H7 (cell line): Measurements from ENCODE around the gene ZNF778. TPM values are rescaled to one million over a fixed set of nuclear protein-coding genes. Genes with fewer than 3 reads are reported as not detected.

ENCODE experiments used
- DNase-seq: peaks from one replicate; pipeline ENCODE4 v3.0.0; 2012
- H3K27me3 ChIP-seq: 2 replicates; pipeline ENCODE4 v1.6.0; 2011; ENCODE audit warnings: mild to moderate bottlenecking, low read length; ENCODE audit not compliant: control insufficient read depth, insufficient read depth
- H3K36me3 ChIP-seq: replicated peaks from 2 replicates; pipeline ENCODE4 v1.5.1; 2011; ENCODE audit warnings: low read length; ENCODE audit not compliant: control insufficient read depth, insufficient read depth
- H3K4me3 ChIP-seq: 2 replicates; pipeline ENCODE4 v1.5.1; 2011; ENCODE audit warnings: low read depth, mild to moderate bottlenecking, control low read depth, low read length, moderate library complexity; ENCODE audit not compliant: insufficient read depth
- total RNA-seq: library from RNA; depleted of rRNA; stranded (reverse); fragments of >200 nt; shearing (Covaris generic); gene quantifications from 2 replicates; pipeline ENCODE4 v1.2.3, GENCODE V29; 2014

The ZNF778 gene
- total RNA-seq, 1 experiment from 2014 or later: 12.3 TPM

- Histone ChIP-seq H3K4me3 (no peak overlapping the region), H3K36me3 (no peaks in the 10 kb centered on the region), H3K27me3 (no peaks in the 10 kb centered on the region; the same call in 1 of the 2 replicates)
- no peak for DNase-seq
Measured at GRCh38 chr16:89210904-89211515, 6.5 kb upstream of the ZNF778 start.

DNA sequence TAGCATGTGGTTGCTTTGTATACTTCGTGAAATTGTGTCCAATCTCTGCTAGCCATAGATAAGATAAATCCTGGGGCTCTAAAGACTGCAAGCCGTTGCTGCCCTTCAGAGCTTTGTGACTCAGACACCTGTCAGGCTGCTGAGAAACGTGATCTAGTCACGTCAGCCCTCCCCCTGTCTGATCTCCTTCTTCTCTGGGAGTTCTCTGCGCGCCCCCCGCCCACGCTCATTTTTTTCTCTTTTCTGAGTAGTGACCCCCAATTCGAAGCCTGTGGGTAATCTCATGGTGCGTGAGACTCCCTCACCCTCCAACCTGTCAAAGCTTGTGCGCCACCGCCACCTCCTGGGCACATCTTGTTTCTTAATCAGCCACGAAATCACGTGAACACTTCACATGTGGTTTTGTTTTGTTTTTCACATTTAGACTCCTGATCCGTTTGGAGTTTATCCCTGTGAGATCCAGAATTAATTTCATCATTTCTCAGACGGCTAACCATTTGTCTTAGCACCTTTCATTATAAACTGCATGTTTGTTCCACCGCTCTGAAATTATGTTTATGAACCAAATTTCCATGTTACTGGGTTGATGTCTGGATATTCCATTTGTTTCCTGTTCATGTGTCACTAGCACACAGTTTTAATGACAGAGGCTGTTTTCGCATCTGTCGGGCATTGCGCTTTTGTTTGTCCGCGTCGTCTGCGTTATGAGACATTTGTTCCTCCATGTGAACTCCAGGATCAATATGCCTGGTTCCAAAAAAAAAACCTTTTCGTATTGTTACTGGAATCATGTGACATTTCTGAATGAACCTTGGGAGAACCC, 977 bp upstream of the ZNF778 start:
- Histone ChIP-seq H3K27me3 (no peaks in the 10 kb centered on the region), H3K36me3 (no peaks in the 10 kb centered on the region; the same call in 1 of the 2 replicates), H3K4me3 (peak overlapping the region; percentile 91)
- DNase-seq: peak; percentile 91

DNA sequence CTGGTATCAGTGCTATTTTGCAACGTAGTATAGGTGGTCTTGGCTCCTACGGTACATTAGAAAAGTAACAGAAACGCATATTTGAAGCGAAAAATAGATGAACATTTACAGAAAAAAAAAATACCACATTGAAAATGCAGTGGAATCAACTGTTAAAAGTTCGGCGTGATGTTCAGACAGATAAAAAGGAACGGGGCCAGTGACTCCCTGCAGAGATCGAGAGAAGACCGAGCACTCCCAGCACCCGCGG, 440 bp upstream of the ZNF778 start:
- no peaks in the 10 kb centered on the region; the same call in 1 of the 2 replicates for H3K36me3 ChIP-seq
- peak overlapping the region; percentile 91 for H3K4me3 ChIP-seq
- DNase-seq: no peak
- no peaks in the 10 kb centered on the region for H3K27me3 ChIP-seq

DNA sequence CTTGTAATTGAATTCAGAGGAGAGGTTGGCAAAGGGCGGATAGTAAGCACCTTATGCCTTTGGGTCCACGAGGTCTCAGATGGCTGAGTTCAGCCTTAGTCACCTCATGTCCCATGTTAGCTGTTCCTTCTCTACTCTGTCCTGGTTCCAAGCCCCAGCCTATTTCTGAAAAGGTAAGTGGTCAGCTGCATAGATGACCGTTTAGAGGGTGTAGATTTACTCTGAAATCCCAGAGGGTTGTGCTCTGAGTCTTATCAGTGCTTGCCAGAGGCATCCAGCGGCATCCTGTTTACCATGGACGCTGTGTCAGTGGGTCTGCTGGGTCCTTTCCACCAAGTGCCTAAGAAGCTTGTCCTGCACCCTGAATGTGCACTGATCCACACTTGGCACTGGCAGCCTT, 1.9 kb downstream of the ZNF778 start:
- Histone ChIP-seq H3K27me3 (no peaks in the 10 kb centered on the region), H3K36me3 (peaks cover 6% of the 10 kb centered on the region), H3K4me3 (no peak overlapping the region)
- DNase-seq: no peak

- Histone ChIP-seq H3K27me3 (no peaks in the 10 kb centered on the region), H3K4me3 (no peak overlapping the region), H3K36me3 (peaks cover 10% of the 10 kb centered on the region)
- no peak for DNase-seq
Measured at GRCh38 chr16:89221604-89222003, 4.1 kb downstream of the ZNF778 start.

DNA sequence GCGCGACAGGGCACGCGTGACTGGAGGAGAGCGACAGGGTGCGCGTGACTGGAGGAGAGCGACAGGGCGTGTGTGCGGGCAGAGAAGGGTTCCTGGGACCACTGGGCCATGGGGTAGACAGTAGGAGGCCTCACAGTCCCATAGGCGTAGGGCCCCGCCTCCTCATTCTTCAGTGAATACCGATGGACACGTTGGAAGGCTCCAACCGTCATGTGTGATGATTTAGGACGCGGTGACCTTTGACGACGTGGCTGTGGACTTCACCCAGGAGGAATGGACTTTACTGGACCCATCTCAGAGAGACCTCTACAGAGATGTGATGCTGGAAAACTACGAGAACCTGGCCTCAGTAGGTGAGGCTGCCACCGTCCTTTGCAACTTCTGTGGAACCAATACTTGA, 5.4 kb downstream of the ZNF778 start:
- no peaks in the 10 kb centered on the region for H3K27me3 ChIP-seq
- no peak for DNase-seq
- peaks cover 23% of the 10 kb centered on the region for H3K36me3 ChIP-seq
- H3K4me3 ChIP-seq: no peak overlapping the region

DNA sequence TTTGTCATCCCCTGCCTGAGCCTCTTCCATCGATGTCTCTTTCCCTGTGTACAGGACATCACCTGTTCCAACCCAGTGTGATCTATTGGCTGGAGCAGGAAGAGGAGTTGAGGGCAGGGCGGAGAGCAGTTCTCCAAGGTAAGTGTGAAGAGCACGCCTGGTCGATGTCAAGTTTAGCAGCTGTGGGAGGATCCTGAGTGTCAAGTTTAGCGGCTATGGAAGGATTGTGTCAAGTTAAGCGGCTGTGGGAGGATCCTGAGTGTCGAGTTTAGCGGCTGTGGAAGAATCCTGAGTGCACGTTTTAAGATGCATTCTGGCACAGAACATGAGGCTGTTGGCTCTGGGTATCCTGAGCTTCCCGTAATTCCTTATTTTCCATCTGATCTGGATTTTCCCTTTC, 7.2 kb downstream of the ZNF778 start:
- DNase-seq: no peak
- no peak overlapping the region for H3K4me3 ChIP-seq
- no peaks in the 10 kb centered on the region for H3K27me3 ChIP-seq
- H3K36me3 ChIP-seq: peaks cover 28% of the 10 kb centered on the region

DNA sequence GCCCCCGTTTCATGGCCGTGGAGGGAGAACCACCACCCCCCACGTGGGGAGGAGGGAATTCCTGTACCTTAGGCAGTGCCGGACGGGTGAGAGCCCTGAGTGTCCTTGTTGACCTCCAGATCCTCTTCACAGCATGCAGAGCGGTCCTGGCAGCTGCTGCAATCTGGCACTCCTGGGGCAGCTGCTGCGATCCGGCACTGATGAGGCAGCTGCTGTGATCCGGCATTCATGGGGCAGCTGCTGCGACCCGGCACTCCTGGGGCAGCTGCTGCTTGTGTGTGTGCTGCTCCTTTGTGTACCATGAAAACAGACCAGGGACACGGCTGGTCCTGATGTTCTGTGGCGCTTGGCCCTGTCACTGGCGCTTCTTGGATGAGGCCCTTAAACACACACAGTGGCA, 12.8 kb downstream of the ZNF778 start:
- H3K36me3 ChIP-seq: peaks cover 40% of the 10 kb centered on the region
- no peaks in the 10 kb centered on the region for H3K27me3 ChIP-seq
- DNase-seq: no peak
- no peak overlapping the region for H3K4me3 ChIP-seq

- H3K4me3 ChIP-seq: no peak overlapping the region
- H3K36me3 ChIP-seq: peaks cover 31% of the 10 kb centered on the region
- no peak for DNase-seq
- H3K27me3 ChIP-seq: no peaks in the 10 kb centered on the region
Measured at GRCh38 chr16:89232107-89232506, 14.6 kb downstream of the ZNF778 start.

DNA sequence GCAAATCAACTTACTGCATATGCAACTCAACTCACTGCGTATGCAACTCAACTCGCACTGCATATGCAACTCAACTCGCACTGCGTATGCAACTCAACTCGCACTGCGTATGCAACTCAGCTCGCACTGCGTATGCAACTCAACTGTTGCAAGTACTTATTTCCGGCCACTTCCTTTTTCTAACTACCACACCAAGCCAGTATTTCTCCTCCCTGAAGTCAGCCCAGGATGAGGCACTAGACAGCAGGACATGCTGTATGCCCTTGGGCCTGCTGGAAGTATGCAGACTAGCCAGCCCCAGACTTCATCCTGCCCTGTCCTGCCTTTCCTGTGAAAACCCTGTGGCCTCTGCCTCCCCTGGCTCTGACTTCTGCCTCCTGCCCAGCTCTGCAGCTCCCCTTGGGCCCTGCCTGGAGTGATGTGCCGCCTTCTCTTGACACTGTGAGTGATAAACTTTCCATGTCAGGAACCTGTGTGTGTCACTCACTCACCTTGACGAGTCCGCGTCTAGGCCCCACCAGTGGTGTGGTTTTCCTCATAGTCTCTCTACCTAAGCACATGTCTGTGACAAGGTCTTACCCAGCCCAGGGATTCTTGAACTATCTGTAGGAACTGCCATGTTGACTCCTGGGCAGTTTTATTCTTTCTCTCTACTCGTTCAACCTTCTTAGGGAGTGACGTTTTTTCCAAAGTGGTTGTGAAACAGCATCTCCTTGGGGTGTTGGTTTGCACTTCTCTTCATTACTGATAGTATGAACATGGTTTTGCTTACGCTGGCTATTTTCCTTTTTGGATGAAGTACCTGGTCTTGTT, 16.4 kb downstream of the ZNF778 start:
- no peaks in the 10 kb centered on the region for H3K27me3 ChIP-seq
- H3K36me3 ChIP-seq: peaks cover 18% of the 10 kb centered on the region
- no peak for DNase-seq
- H3K4me3 ChIP-seq: no peak overlapping the region

- DNase-seq: no peak
- Histone ChIP-seq H3K4me3 (no peak overlapping the region), H3K36me3 (peaks cover 8% of the 10 kb centered on the region), H3K27me3 (no peaks in the 10 kb centered on the region)
Measured at GRCh38 chr16:89237733-89238132, 20.2 kb downstream of the ZNF778 start.

DNA sequence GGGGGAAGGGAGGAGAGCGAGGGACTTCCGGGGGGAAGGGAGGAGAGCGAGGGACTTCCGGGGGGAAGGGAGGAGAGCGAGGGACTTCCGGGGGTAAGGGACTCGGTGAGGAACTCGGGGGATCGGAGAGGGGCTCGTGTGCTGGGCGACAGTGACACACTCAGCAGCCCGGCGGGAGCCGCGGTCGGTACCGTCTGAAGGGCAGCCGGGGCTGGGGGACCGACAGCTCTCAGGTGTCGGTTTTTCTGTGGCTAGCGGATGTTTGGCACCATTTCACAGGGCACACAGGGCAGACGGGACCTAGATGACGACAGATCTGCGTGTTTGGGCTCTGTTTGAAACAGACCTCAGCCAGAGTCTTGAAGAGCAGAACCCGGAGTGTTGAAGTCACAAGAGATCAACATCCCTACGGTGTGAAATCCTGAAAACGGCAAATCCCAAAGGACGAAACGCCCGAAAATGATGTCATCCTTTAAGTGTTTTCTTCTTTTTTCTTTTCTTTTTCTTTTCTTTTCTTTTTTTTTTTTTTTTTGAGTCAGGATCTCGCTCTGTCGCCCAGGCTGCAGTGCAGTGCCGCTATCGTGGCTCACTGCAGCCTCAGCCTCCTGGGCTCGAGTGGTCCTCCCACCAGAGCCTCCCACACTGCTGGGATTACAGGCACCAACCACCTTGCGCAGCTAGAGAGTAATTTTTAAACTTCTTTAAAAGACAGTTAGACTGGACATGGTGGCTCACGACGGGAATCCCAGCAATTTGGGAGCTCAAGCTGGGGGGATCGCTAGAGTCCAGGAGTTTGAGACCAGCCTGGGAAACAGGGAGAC, 23.9 kb downstream of the ZNF778 start:
- peaks cover under 1% of the 10 kb centered on the region; the same call in 1 of the 2 replicates for H3K27me3 ChIP-seq
- H3K36me3 ChIP-seq: no peaks in the 10 kb centered on the region
- DNase-seq: peak; percentile 93
- peak overlapping the region; percentile 83 for H3K4me3 ChIP-seq

DNA sequence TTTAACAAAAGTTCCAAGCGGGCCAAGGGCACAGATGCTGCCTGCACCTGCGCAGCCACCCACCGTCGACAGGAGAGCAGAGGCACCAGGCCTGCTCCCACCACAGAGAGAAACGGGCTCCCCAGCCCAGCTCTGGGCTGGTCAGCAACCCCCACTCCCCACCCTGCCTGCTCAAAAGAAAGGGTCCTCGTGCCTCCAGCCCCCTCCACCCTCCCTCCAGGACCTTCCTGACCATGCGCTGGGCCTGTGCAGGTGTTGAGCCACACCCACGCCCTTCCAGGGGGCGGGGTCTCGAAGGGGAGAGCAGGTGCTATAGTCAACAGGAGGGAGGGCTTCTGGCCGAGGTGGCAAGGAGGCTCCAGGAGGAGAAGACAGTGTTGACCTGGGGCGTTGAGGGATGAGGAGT, 25.3 kb downstream of the ZNF778 start:
- no peaks in the 10 kb centered on the region for H3K36me3 ChIP-seq
- peaks cover 8% of the 10 kb centered on the region; the same call in 1 of the 2 replicates for H3K27me3 ChIP-seq
- DNase-seq: peak; percentile 51
- no peak overlapping the region for H3K4me3 ChIP-seq

DNA sequence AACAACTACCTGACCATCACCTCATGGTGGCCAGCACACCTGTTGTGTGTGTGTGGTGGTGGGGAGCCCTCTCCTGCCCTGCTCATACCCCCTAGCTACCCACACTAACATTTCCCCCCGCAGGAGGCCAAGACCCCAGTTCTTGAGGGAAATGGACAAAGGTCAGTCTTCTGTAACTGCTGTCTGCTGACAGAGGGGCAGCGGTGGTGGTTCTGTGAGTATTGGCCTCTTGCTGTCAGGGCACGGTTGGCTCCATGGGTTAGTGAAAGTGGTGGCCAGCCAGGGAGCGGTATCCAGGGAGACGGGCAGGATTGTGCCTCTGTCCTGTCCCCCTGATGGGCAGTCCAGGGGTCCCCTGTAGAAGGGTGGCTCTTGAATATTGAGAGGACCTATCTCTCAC, 26.2 kb downstream of the ZNF778 start:
- Histone ChIP-seq H3K4me3 (no peak overlapping the region), H3K27me3 (peaks cover 17% of the 10 kb centered on the region; the same call in 1 of the 2 replicates), H3K36me3 (no peaks in the 10 kb centered on the region)
- DNase-seq: no peak
